Activated T-cell treated with anti-CD3 and anti-CD28 coated beads for 1 hour (primary cell): ENCODE results near the gene ACAP3.
A peak's percentile ranks its signal among the peaks of the same experiment; 100 is the strongest.

Source experiments
- DNase-seq: peaks from one replicate; pipeline ENCODE4 v3.0.0-alpha.2; 2020; ENCODE audit warnings: low read depth

ACAP3 gene

GRCh38 chr1:1299686-1300351 lies 7.9 kb downstream of the ACAP3 start:
- no peak for DNase-seq

- DNase-seq: no peak
These were observed 8.7 kb downstream of the ACAP3 start for GRCh38 chr1:1298861-1299685.

GRCh38 chr1:1297802-1298424 lies 9.8 kb downstream of the ACAP3 start:
- no peak for DNase-seq

GRCh38 chr1:1296070-1297061 lies 11.4 kb downstream of the ACAP3 start:
- DNase-seq: no peak

GRCh38 chr1:1295154-1295923 lies 12.4 kb downstream of the ACAP3 start:
- no peak for DNase-seq

GRCh38 chr1:1294250-1294890 lies 13.4 kb downstream of the ACAP3 start:
- no peak for DNase-seq

- DNase-seq: no peak
These were observed 14.2 kb downstream of the ACAP3 start for GRCh38 chr1:1293263-1294249.

GRCh38 chr1:1292851-1293250 lies 14.9 kb downstream of the ACAP3 start:
- no peak for DNase-seq

GRCh38 chr1:1292442-1292779 lies 15.3 kb downstream of the ACAP3 start:
- DNase-seq: no peak

- peak; percentile 66 for DNase-seq
These were observed 15.9 kb downstream of the ACAP3 start for GRCh38 chr1:1291548-1292441.

GRCh38 chr1:1291023-1291528 lies 16.7 kb downstream of the ACAP3 start:
- DNase-seq: no peak

- DNase-seq: peak; percentile 53
These were observed 17.4 kb downstream of the ACAP3 start for GRCh38 chr1:1290238-1290731.

GRCh38 chr1:1287288-1288110 lies 20.2 kb downstream of the ACAP3 start:
- DNase-seq: no peak

GRCh38 chr1:1286313-1287261 lies 21.1 kb downstream of the ACAP3 start:
- DNase-seq: no peak

- DNase-seq: no peak
These were observed 22.0 kb downstream of the ACAP3 start for GRCh38 chr1:1285611-1286311.
